PC-9 (cell line): ENCODE measurements around the gene DOCK1. TPM values are rescaled to one million over a fixed set of nuclear protein-coding genes. Genes with fewer than 3 reads are reported as not detected.

Source experiments
- BruUV-seq: library from RNA; stranded (reverse); fragments of 400-500 nt; replicated peaks from 2 replicates; lab custom pipeline; 2021; lab: Mats Ljungman, UMichigan
- CTCF ChIA-PET: fragments of 300-600 bp; sonication (Branson Sonifier 250); formaldehyde crosslinking; loops from one replicate; lab custom pipeline; 2022; ENCODE audit warnings: antibody characterized with exemption; lab: Charles Lee
- POLR2A ChIA-PET: fragments of 300-600 bp; sonication (Branson Sonifier 250); formaldehyde crosslinking; loops from one replicate; lab custom pipeline; 2022; ENCODE audit warnings: antibody characterized with exemption; ENCODE audit not compliant: unreplicated experiment; lab: Charles Lee
- DNase-seq, 2 experiments: peaks; one replicate each; pipeline versions ENCODE4 v3.0.0 to v3.0.0-alpha.2; 2015 to 2022; ENCODE audit warnings: mixed read lengths in 1 of 2
- H2AFZ ChIP-seq: fragments of 200-600 bp; sonication (generic); 2 replicates; pipeline ENCODE4 v1.8.1; 2017; ENCODE audit warnings: antibody characterized with exemption
- H3F3A ChIP-seq: fragments of 200-600 bp; sonication (generic); 2 replicates; pipeline ENCODE4 v1.8.1; 2017; ENCODE audit warnings: antibody characterized with exemption, mild to moderate bottlenecking, low read depth; ENCODE audit not compliant: insufficient read depth
- H3K27ac ChIP-seq: fragments of 200-600 bp; sonication (generic); 2 replicates; pipeline ENCODE4 v1.6.1; 2016; ENCODE audit warnings: mixed run types
- H3K27me3 ChIP-seq: fragments of 200-600 bp; sonication (generic); 2 replicates; pipeline ENCODE4 v1.6.1; 2016; ENCODE audit warnings: low read depth, mixed run types; ENCODE audit not compliant: insufficient read depth
- H3K36me3 ChIP-seq: fragments of 200-600 bp; sonication (generic); 2 replicates; pipeline ENCODE4 v1.6.1; 2016; ENCODE audit warnings: low read depth, mixed run types
- H3K4me1 ChIP-seq: fragments of 200-600 bp; sonication (generic); replicated peaks from 2 replicates; pipeline ENCODE4 v1.6.1; 2016; ENCODE audit warnings: mixed run types; ENCODE audit not compliant: insufficient read depth
- H3K4me2 ChIP-seq: fragments of 200-600 bp; sonication (generic); 2 replicates; pipeline ENCODE4 v1.6.1; 2017; ENCODE audit warnings: mixed run types
- H3K4me3 ChIP-seq: fragments of 200-600 bp; sonication (generic); 2 replicates; pipeline ENCODE4 v1.6.1; 2016; ENCODE audit warnings: mixed run types
- H3K79me2 ChIP-seq: fragments of 200-600 bp; sonication (generic); 2 replicates; pipeline ENCODE4 v1.6.1; 2017; ENCODE audit warnings: low read depth, mixed run types
- H3K9me2 ChIP-seq: fragments of 200-600 bp; sonication (generic); 2 replicates; pipeline ENCODE4 v1.8.1; 2017; ENCODE audit warnings: mild to moderate bottlenecking; ENCODE audit not compliant: insufficient read depth
- H3K9me3 ChIP-seq: fragments of 200-600 bp; sonication (generic); 2 replicates; pipeline ENCODE4 v1.8.1; 2016; ENCODE audit warnings: low read depth; ENCODE audit not compliant: insufficient read depth
- H4K20me1 ChIP-seq: fragments of 200-600 bp; sonication (generic); 2 replicates; pipeline ENCODE4 v1.8.1; 2017; ENCODE audit not compliant: insufficient read depth
- EZH2 ChIP-seq: fragments of 200-600 bp; sonication (generic); IDR thresholded peaks from 2 replicates; pipeline ENCODE4 v1.8.0; 2017; ENCODE audit warnings: antibody characterized with exemption, low read depth
- intact Hi-C: fragments of 100-400 bp; cut with micrococcal nuclease; formaldehyde crosslinking; loops from one replicate; pipeline ENCODE4 v1.10.0; 2022; ENCODE audit not compliant: unreplicated experiment
- total RNA-seq: library from RNA; stranded (reverse); gene quantifications from 2 replicates; pipeline ENCODE4 v1.2.3, GENCODE V29; 2021
- TF ChIP-seq, protein P1 (sequence below): fragments of 200-600 bp; sonication (generic); conservative IDR thresholded peaks from 2 replicates; pipeline ENCODE4 v1.6.1; 2017; ENCODE audit warnings: mixed run types, antibody characterized with exemption, mild to moderate bottlenecking, moderate library complexity

The DOCK1 gene
- total RNA-seq, 1 experiment from 2014 or later, result 24.8 TPM

- no peaks in the 10 kb centered on the region for H3K27me3 ChIP-seq
- no peaks in the 10 kb centered on the region for H3K4me1 ChIP-seq
- no peak overlapping the region for H2AFZ ChIP-seq
- intact Hi-C loops, result no loop called here
- H3K36me3 ChIP-seq, result no peaks in the 10 kb centered on the region
- H3K4me2 ChIP-seq, result no peak overlapping the region
- no peaks in the 10 kb centered on the region for H3K9me2 ChIP-seq
- no TSS peak for BruUV-seq
- TF ChIP-seq, protein P1, sequence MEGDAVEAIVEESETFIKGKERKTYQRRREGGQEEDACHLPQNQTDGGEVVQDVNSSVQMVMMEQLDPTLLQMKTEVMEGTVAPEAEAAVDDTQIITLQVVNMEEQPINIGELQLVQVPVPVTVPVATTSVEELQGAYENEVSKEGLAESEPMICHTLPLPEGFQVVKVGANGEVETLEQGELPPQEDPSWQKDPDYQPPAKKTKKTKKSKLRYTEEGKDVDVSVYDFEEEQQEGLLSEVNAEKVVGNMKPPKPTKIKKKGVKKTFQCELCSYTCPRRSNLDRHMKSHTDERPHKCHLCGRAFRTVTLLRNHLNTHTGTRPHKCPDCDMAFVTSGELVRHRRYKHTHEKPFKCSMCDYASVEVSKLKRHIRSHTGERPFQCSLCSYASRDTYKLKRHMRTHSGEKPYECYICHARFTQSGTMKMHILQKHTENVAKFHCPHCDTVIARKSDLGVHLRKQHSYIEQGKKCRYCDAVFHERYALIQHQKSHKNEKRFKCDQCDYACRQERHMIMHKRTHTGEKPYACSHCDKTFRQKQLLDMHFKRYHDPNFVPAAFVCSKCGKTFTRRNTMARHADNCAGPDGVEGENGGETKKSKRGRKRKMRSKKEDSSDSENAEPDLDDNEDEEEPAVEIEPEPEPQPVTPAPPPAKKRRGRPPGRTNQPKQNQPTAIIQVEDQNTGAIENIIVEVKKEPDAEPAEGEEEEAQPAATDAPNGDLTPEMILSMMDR, result no peak
- no peak for TF ChIP-seq EZH2
- no peaks in the 10 kb centered on the region for H3K9me3 ChIP-seq
- no peak overlapping the region for H3K4me3 ChIP-seq
- no peaks in the 10 kb centered on the region for H4K20me1 ChIP-seq
- no peak overlapping the region for H3K27ac ChIP-seq
- CTCF ChIA-PET, result no interaction called here
- H3K79me2 ChIP-seq, result no peaks in the 10 kb centered on the region
- no peaks in the 10 kb centered on the region for H3F3A ChIP-seq
- no peak for DNase-seq
- POLR2A ChIA-PET, result no interaction called here
These were observed 542.0 kb downstream of the DOCK1 start for GRCh38 chr10:127447197-127447596.

DNA sequence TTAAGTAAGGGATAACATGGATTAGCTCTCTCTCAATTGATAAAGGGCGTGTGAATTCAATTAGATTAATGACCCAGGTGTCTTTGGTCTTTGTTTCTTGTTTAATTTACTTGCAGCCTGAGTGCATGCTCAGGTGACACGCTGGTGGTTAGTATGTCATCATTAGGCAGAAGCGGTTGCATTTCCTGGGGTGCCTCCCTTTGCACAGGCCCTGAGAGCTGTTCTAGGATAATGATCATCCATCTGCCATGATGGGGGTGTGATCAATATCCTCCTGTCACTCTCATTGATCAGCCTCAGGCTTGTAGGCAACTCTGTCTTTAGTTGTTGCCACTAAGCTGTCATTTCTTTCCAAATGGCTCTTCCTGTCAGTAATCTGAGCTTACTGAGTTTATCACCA is 544.3 kb downstream of the DOCK1 start:
- intact Hi-C loops, result no loop called here
- Histone ChIP-seq H2AFZ (no peak overlapping the region), H3F3A (no peaks in the 10 kb centered on the region), H3K9me2 (no peaks in the 10 kb centered on the region), H3K36me3 (no peaks in the 10 kb centered on the region), H3K9me3 (no peaks in the 10 kb centered on the region), H3K4me1 (no peaks in the 10 kb centered on the region), H3K4me2 (no peak overlapping the region), H3K79me2 (no peaks in the 10 kb centered on the region), H4K20me1 (no peaks in the 10 kb centered on the region), H3K27me3 (no peaks in the 10 kb centered on the region), H3K27ac (no peak overlapping the region), H3K4me3 (no peak overlapping the region)
- BruUV-seq, result no TSS peak
- no peak for DNase-seq
- CTCF ChIA-PET, result no interaction called here
- POLR2A ChIA-PET, result no interaction called here
- TF ChIP-seq, protein P1, result no peak
- no peak for TF ChIP-seq EZH2

GRCh38 chr10:127450644-127451043 is 545.4 kb downstream of the DOCK1 start:
- H3K36me3 ChIP-seq, result no peaks in the 10 kb centered on the region
- H3K4me3 ChIP-seq, result no peak overlapping the region
- H3K27ac ChIP-seq, result no peak overlapping the region
- no peak for TF ChIP-seq EZH2
- TF ChIP-seq, protein P1, result no peak
- no peaks in the 10 kb centered on the region for H3K9me2 ChIP-seq
- H3K79me2 ChIP-seq, result no peaks in the 10 kb centered on the region
- H2AFZ ChIP-seq, result no peak overlapping the region
- H3K4me1 ChIP-seq, result no peaks in the 10 kb centered on the region
- BruUV-seq, result no TSS peak
- no peaks in the 10 kb centered on the region for H3K9me3 ChIP-seq
- H3K4me2 ChIP-seq, result no peak overlapping the region
- H3K27me3 ChIP-seq, result no peaks in the 10 kb centered on the region
- no peaks in the 10 kb centered on the region for H4K20me1 ChIP-seq
- intact Hi-C loops, result no loop called here
- ChIA-PET CTCF (no interaction called here), POLR2A (no interaction called here)
- no peaks in the 10 kb centered on the region for H3F3A ChIP-seq
- no peak for DNase-seq
